Astrocyte (in vitro differentiated cells and primary cell): ENCODE results near the gene COL18A1. TPM values are rescaled to one million over a fixed set of nuclear protein-coding genes. Genes with fewer than 3 reads are reported as not detected.

ENCODE experiments used
- DNase-seq: peaks from one replicate; pipeline ENCODE4 v3.0.0-alpha.2; 2010; ENCODE audit warnings: low read depth
- FAIRE-seq: peaks from 2 replicates; lab custom pipeline; 2011; peaks lifted over from hg19 to GRCh38; lab: Jason Lieb, UNC
- H2AFZ ChIP-seq: 2 replicates; pipeline ENCODE4 v1.6.0; 2012; ENCODE audit warnings: low read depth, low read length, inconsistent platforms
- H3K27ac ChIP-seq: 2 replicates; pipeline ENCODE4 v1.5.1; 2011; ENCODE audit warnings: low read depth, low read length, inconsistent platforms
- H3K27me3 ChIP-seq: 2 replicates; pipeline ENCODE4 v1.6.0; 2011; ENCODE audit warnings: low read length, inconsistent platforms; ENCODE audit not compliant: insufficient read depth
- H3K36me3 ChIP-seq: 2 replicates; pipeline ENCODE4 v1.5.1; 2011; ENCODE audit warnings: low read length, inconsistent platforms; ENCODE audit not compliant: insufficient read depth
- H3K4me1 ChIP-seq: 2 replicates; pipeline ENCODE4 v1.5.1; 2011; ENCODE audit warnings: low read length, inconsistent platforms; ENCODE audit not compliant: insufficient read depth
- H3K4me2 ChIP-seq: 2 replicates; pipeline ENCODE4 v1.6.0; 2012; ENCODE audit warnings: low read length, inconsistent platforms
- H3K4me3 ChIP-seq: 2 replicates; pipeline ENCODE4 v1.5.1; 2011; ENCODE audit warnings: low read depth, mild to moderate bottlenecking, low read length, inconsistent platforms; ENCODE audit not compliant: insufficient read depth
- H3K79me2 ChIP-seq: 2 replicates; pipeline ENCODE4 v1.6.0; 2012; ENCODE audit warnings: mild to moderate bottlenecking, low read length, inconsistent platforms; ENCODE audit not compliant: insufficient read depth
- H3K9ac ChIP-seq: 2 replicates; pipeline ENCODE4 v1.6.0; 2012; ENCODE audit warnings: mild to moderate bottlenecking, low read length, inconsistent platforms
- H3K9me3 ChIP-seq: 2 replicates; pipeline ENCODE4 v1.5.1; 2012; ENCODE audit warnings: low read depth, mild to moderate bottlenecking, low read length, inconsistent platforms; ENCODE audit not compliant: insufficient read depth
- H4K20me1 ChIP-seq: 2 replicates; pipeline ENCODE4 v1.6.0; 2012; ENCODE audit warnings: low read length, inconsistent platforms; ENCODE audit not compliant: insufficient read depth
- H3K27ac Mint-ChIP-seq: one replicate; pipeline ENCODE4 v1.8.0; 2021; ENCODE audit warnings: mild to moderate bottlenecking, mixed read lengths; ENCODE audit not compliant: unreplicated experiment
- H3K27me3 Mint-ChIP-seq: one replicate; pipeline ENCODE4 v1.8.0; 2021; ENCODE audit warnings: low read depth, mixed read lengths; ENCODE audit not compliant: unreplicated experiment
- H3K36me3 Mint-ChIP-seq: one replicate; pipeline ENCODE4 v1.8.0; 2021; ENCODE audit warnings: low read depth, mixed read lengths; ENCODE audit not compliant: unreplicated experiment
- H3K4me1 Mint-ChIP-seq: one replicate; pipeline ENCODE4 v1.8.0; 2021; ENCODE audit warnings: low read depth, mixed read lengths; ENCODE audit not compliant: unreplicated experiment
- H3K4me3 Mint-ChIP-seq: one replicate; pipeline ENCODE4 v1.8.0; 2021; ENCODE audit warnings: mild to moderate bottlenecking, moderate library complexity, mixed read lengths; ENCODE audit not compliant: unreplicated experiment
- H3K9me3 Mint-ChIP-seq: one replicate; pipeline ENCODE4 v1.8.0; 2021; ENCODE audit warnings: mild to moderate bottlenecking, mixed read lengths; ENCODE audit not compliant: unreplicated experiment
- EZH2 ChIP-seq: IDR thresholded peaks from 2 replicates; pipeline ENCODE4 v1.6.1; 2012; ENCODE audit warnings: mild to moderate bottlenecking, low read length, inconsistent platforms; ENCODE audit not compliant: insufficient read depth
- total RNA-seq: library from RNA; stranded (reverse); gene quantifications from 2 replicates; pipeline ENCODE4 v1.2.1, GENCODE V29; 2021
- TF ChIP-seq, protein P1 (sequence below): IDR thresholded peaks from 2 replicates; pipeline ENCODE4 v1.5.1; 2011; ENCODE audit warnings: low read depth, mild to moderate bottlenecking, inconsistent platforms, low read length, moderate library complexity; ENCODE audit not compliant: insufficient read depth

Gene COL18A1
- total RNA-seq, 1 donor from 2014 or later, result 616 TPM

DNA sequence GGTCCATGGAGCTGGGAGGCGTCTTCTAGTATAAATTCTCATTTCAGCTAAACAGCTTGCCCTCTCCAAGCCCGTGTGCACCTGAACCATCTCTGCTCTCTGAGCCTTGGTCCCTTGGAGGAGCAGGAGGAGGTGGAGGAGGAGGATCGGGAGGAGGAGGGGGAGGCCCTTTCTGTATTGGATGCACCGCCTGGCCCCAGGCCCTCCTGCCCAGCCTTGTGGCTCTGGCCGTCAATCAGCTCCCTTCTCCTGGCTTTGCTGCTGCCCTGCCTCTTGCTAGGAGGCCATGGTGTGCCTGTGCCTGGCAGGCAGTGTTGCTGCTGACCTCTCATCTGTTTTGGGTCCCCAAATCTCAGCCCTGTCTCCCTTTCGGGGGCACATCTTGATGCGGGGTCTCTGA, 9.0 kb downstream of the COL18A1 start:
- no peak for FAIRE-seq
- no peaks in the 10 kb centered on the region for H3K9me3 ChIP-seq
- H3K4me2 ChIP-seq, result no peak overlapping the region
- no peak overlapping the region for H3K4me3 Mint-ChIP-seq
- H3K27ac ChIP-seq, result no peak overlapping the region
- H3K36me3 ChIP-seq, result no peaks in the 10 kb centered on the region
- H3K36me3 Mint-ChIP-seq, result peaks cover 8% of the 10 kb centered on the region
- H3K4me3 ChIP-seq, result no peak overlapping the region
- peaks cover 96% of the 10 kb centered on the region for H3K79me2 ChIP-seq
- no peaks in the 10 kb centered on the region for H3K27me3 ChIP-seq
- no peak overlapping the region for H3K27ac Mint-ChIP-seq
- H3K9ac ChIP-seq, result no peak overlapping the region
- H3K4me1 Mint-ChIP-seq, result peaks cover 35% of the 10 kb centered on the region
- peaks cover 93% of the 10 kb centered on the region for H4K20me1 ChIP-seq
- TF ChIP-seq EZH2, result no peak
- TF ChIP-seq, protein P1, sequence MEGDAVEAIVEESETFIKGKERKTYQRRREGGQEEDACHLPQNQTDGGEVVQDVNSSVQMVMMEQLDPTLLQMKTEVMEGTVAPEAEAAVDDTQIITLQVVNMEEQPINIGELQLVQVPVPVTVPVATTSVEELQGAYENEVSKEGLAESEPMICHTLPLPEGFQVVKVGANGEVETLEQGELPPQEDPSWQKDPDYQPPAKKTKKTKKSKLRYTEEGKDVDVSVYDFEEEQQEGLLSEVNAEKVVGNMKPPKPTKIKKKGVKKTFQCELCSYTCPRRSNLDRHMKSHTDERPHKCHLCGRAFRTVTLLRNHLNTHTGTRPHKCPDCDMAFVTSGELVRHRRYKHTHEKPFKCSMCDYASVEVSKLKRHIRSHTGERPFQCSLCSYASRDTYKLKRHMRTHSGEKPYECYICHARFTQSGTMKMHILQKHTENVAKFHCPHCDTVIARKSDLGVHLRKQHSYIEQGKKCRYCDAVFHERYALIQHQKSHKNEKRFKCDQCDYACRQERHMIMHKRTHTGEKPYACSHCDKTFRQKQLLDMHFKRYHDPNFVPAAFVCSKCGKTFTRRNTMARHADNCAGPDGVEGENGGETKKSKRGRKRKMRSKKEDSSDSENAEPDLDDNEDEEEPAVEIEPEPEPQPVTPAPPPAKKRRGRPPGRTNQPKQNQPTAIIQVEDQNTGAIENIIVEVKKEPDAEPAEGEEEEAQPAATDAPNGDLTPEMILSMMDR, result no peak
- H2AFZ ChIP-seq, result no peak overlapping the region
- H3K9me3 Mint-ChIP-seq, result no peaks in the 10 kb centered on the region
- H3K4me1 ChIP-seq, result peaks cover 20% of the 10 kb centered on the region
- H3K27me3 Mint-ChIP-seq, result no peaks in the 10 kb centered on the region
- DNase-seq, result no peak

DNA sequence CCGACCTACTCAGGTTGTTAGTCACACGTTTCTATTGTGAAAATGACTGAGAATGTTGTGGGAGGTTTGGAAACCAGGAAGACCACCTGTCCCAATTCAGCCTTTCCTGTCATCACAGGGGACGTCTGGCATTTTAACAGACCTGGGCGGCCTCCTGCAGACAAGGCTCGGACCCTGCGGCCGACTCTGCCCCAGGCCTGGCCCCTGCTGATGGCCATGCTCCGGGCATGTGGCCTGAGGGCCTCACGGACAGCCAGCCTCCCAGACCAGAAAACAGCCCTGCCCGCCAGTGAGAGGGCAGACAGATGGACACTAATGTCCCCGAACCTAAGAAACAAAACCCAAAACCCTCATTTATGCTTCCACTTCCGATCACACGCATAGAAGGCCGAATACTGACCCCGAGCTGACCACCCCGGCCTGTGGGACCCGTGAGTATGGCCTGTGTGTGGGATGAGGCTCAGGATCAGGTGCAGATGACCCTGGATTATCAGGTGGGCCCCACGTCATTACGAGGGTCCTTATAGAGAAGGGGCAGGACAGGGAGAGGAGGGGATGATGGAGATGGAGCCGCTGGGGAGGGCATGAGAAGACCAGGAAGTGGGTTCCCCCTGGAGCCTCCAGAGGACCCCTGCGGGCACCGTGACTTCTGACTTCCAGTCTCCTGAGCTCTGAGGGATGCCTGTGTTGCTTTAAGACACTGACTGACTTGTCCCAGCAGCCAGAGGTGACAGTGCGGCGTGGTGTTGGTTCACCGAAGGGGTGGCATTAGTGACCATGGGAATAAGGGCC, 9.6 kb downstream of the COL18A1 start:
- Histone ChIP-seq H3K79me2 (peaks cover 96% of the 10 kb centered on the region), H3K4me2 (no peak overlapping the region), H3K27ac (no peak overlapping the region), H4K20me1 (peaks cover 93% of the 10 kb centered on the region), H3K4me1 (peaks cover 14% of the 10 kb centered on the region), H2AFZ (no peak overlapping the region), H3K36me3 (no peaks in the 10 kb centered on the region), H3K9me3 (no peaks in the 10 kb centered on the region), H3K27me3 (no peaks in the 10 kb centered on the region), H3K9ac (no peak overlapping the region), H3K4me3 (no peak overlapping the region)
- Mint-ChIP-seq H3K27me3 (no peaks in the 10 kb centered on the region), H3K9me3 (no peaks in the 10 kb centered on the region), H3K4me3 (no peak overlapping the region), H3K36me3 (peaks cover 7% of the 10 kb centered on the region), H3K27ac (no peak overlapping the region), H3K4me1 (peaks cover 35% of the 10 kb centered on the region)
- no peak for DNase-seq
- no peak for TF ChIP-seq EZH2
- FAIRE-seq, result no peak

DNA sequence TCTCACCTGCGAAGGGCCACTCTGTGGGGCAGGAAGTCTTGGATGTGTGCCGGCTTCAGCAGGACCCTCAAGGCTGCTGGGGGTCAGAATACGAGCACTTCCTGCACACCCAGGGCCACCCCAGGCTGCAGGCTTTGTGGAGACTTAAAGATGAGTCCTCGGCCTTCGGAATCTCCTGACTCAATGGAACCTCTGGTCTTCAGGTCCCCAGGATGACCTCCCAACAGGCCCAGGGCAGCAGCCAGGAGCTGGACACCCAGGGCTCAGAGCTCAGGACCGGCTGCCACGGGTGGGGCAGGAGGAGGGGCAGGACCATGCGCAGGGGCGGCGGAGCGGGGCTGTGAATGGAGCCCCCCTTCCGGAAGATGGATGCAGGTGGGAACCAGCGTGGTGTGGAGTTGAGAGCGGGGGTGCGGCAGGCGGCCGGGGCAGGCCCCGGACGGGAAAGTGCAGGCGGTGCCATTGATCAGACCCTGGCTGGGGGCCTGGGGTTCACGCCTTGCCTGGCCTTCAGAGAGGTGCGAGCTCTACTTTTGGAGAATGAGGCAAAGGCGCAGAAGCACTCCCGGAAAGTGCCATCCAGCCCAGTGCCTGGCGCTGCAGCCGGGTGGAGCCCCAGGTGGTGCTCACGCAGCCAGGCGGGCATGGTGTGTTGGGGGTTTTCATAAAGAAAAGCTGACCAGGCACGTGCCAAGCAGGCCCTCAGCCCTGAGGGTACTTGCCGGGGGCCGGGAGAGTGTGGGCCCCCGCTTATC, 10.4 kb downstream of the COL18A1 start:
- no peak overlapping the region for H3K27ac Mint-ChIP-seq
- Histone ChIP-seq H3K27ac (no peak overlapping the region), H3K4me2 (no peak overlapping the region), H3K4me3 (no peak overlapping the region), H2AFZ (no peak overlapping the region), H3K36me3 (no peaks in the 10 kb centered on the region), H4K20me1 (peaks cover 93% of the 10 kb centered on the region), H3K4me1 (peaks cover 12% of the 10 kb centered on the region), H3K9me3 (no peaks in the 10 kb centered on the region), H3K79me2 (peaks cover 96% of the 10 kb centered on the region), H3K9ac (no peak overlapping the region), H3K27me3 (no peaks in the 10 kb centered on the region)
- TF ChIP-seq, protein P1, result no peak
- no peak for TF ChIP-seq EZH2
- H3K4me3 Mint-ChIP-seq, result no peak overlapping the region
- FAIRE-seq, result no peak
- H3K4me1 Mint-ChIP-seq, result peaks cover 34% of the 10 kb centered on the region
- H3K9me3 Mint-ChIP-seq, result no peaks in the 10 kb centered on the region
- peaks cover 6% of the 10 kb centered on the region for H3K36me3 Mint-ChIP-seq
- no peaks in the 10 kb centered on the region for H3K27me3 Mint-ChIP-seq
- DNase-seq, result no peak
